H9 (cell line): ENCODE results near the gene CAMKK1. TPM values are rescaled to one million over a fixed set of nuclear protein-coding genes. Genes with fewer than 3 reads are reported as not detected.

ENCODE experiments used
- DNase-seq: peaks from one replicate; pipeline ENCODE4 v3.0.0-alpha.2; 2017
- H2AFZ ChIP-seq: one replicate; pipeline ENCODE4 v1.6.1; 2013; ENCODE audit warnings: mild to moderate bottlenecking, low read length, control low read depth, moderate library complexity
- H2AK5ac ChIP-seq: 2 replicates; pipeline ENCODE4 v1.6.1; 2013; ENCODE audit warnings: low read length, control low read depth, mixed read lengths; ENCODE audit not compliant: insufficient read length
- H2BK120ac ChIP-seq: one replicate; pipeline ENCODE4 v1.6.1; 2013; ENCODE audit warnings: low read depth, mild to moderate bottlenecking, low read length, control low read depth, inconsistent platforms; ENCODE audit not compliant: poor library complexity, severe bottlenecking
- H2BK12ac ChIP-seq: 2 replicates; pipeline ENCODE4 v1.6.1; 2013; ENCODE audit warnings: low read length, control low read depth, mixed read lengths, low read depth; ENCODE audit not compliant: insufficient read length
- H2BK15ac ChIP-seq: 2 replicates; pipeline ENCODE4 v1.6.1; 2013; ENCODE audit warnings: low read depth, low read length, control low read depth
- H2BK20ac ChIP-seq: one replicate; pipeline ENCODE4 v1.6.1; 2013; ENCODE audit warnings: low read depth, mild to moderate bottlenecking, low read length, control low read depth, inconsistent platforms; ENCODE audit not compliant: poor library complexity, severe bottlenecking
- H2BK5ac ChIP-seq: 2 replicates; pipeline ENCODE4 v1.6.1; 2013; ENCODE audit warnings: low read length, control low read depth, mixed read lengths; ENCODE audit not compliant: insufficient read length
- H3K14ac ChIP-seq: 2 replicates; pipeline ENCODE4 v1.6.1; 2013; ENCODE audit warnings: low read length, control low read depth; ENCODE audit not compliant: insufficient read depth
- H3K18ac ChIP-seq: 2 replicates; pipeline ENCODE4 v1.6.1; 2013; ENCODE audit warnings: low read depth, mild to moderate bottlenecking, mixed read lengths, low read length, control low read depth; ENCODE audit not compliant: insufficient read length
- H3K23ac ChIP-seq: 2 replicates; pipeline ENCODE4 v1.6.1; 2013; ENCODE audit warnings: low read length, control low read depth, mixed read lengths, low read depth; ENCODE audit not compliant: insufficient read length
- H3K23me2 ChIP-seq: 2 replicates; pipeline ENCODE4 v1.6.1; 2013; ENCODE audit warnings: low read depth, mild to moderate bottlenecking, mixed read lengths, low read length, control low read depth; ENCODE audit not compliant: insufficient read length, poor library complexity, severe bottlenecking
- H3K27ac ChIP-seq: 2 replicates; pipeline ENCODE4 v1.5.1; 2013; ENCODE audit warnings: low read length, control low read depth, mixed read lengths, low read depth; ENCODE audit not compliant: insufficient read length
- H3K27me3 ChIP-seq: 2 replicates; pipeline ENCODE4 v1.6.1; 2013; ENCODE audit warnings: low read length, control low read depth, inconsistent platforms; ENCODE audit not compliant: insufficient read depth
- H3K4ac ChIP-seq: 2 replicates; pipeline ENCODE4 v1.6.1; 2013; ENCODE audit warnings: low read depth, mild to moderate bottlenecking, control low read depth, inconsistent platforms, low read length, moderate library complexity
- H3K4me1 ChIP-seq: 2 replicates; pipeline ENCODE4 v1.6.1; 2013; ENCODE audit warnings: low read length, control low read depth, inconsistent platforms; ENCODE audit not compliant: insufficient read depth
- H3K4me2 ChIP-seq: 2 replicates; pipeline ENCODE4 v1.6.1; 2013; ENCODE audit warnings: low read length, control low read depth, mixed read lengths; ENCODE audit not compliant: insufficient read length, insufficient read depth
- H3K56ac ChIP-seq: 2 replicates; pipeline ENCODE4 v1.6.1; 2013; ENCODE audit warnings: low read depth, mild to moderate bottlenecking, mixed read lengths, low read length, control low read depth; ENCODE audit not compliant: insufficient read length
- H3K79me1 ChIP-seq: 2 replicates; pipeline ENCODE4 v1.6.1; 2013; ENCODE audit warnings: low read depth, mild to moderate bottlenecking, moderate library complexity, low read length, control low read depth, inconsistent platforms; ENCODE audit not compliant: insufficient read depth, poor library complexity, severe bottlenecking
- H3K79me2 ChIP-seq: 2 replicates; pipeline ENCODE4 v1.6.1; 2013; ENCODE audit warnings: low read length, control low read depth, inconsistent platforms; ENCODE audit not compliant: insufficient read depth
- H3K9ac ChIP-seq: 2 replicates; pipeline ENCODE4 v1.6.1; 2013; ENCODE audit warnings: low read length, control low read depth, mixed read lengths; ENCODE audit not compliant: insufficient read length; ENCODE audit errors: extremely low read depth
- H3K9me3 ChIP-seq: one replicate; pipeline ENCODE4 v1.6.1; 2013; ENCODE audit warnings: low read depth, low read length, inconsistent platforms; ENCODE audit not compliant: control insufficient read depth
- H3T11ph ChIP-seq: one replicate; pipeline ENCODE4 v1.6.1; 2013; ENCODE audit warnings: mild to moderate bottlenecking, low read length, control low read depth, inconsistent platforms
- H4K20me1 ChIP-seq: one replicate; pipeline ENCODE4 v1.6.1; 2013; ENCODE audit not compliant: control insufficient read depth, insufficient read length, insufficient read depth
- H4K5ac ChIP-seq: 2 replicates; pipeline ENCODE4 v1.6.1; 2013; ENCODE audit warnings: low read depth, mild to moderate bottlenecking, mixed read lengths, low read length, control low read depth; ENCODE audit not compliant: insufficient read length
- H4K8ac ChIP-seq: replicated peaks from 2 replicates; pipeline ENCODE4 v1.6.1; 2013; ENCODE audit warnings: low read length, control low read depth, mixed read lengths, low read depth; ENCODE audit not compliant: insufficient read length
- H4K91ac ChIP-seq: 2 replicates; pipeline ENCODE4 v1.6.1; 2013; ENCODE audit warnings: low read depth, mild to moderate bottlenecking, moderate library complexity, mixed read lengths, low read length, control low read depth; ENCODE audit not compliant: insufficient read length
- H3K27ac Mint-ChIP-seq, 3 experiments: 2 replicates in 2 of 3; 3 replicates in 1 of 3; pipeline ENCODE4 v1.8.0; 2020 to 2021; ENCODE audit warnings: mixed read lengths in 3 of 3, mild to moderate bottlenecking in 1 of 3, moderate library complexity in 1 of 3
- H3K27me3 Mint-ChIP-seq: 2 replicates; pipeline ENCODE4 v1.8.0; 2021; ENCODE audit warnings: low read depth, mild to moderate bottlenecking, moderate library complexity, mixed read lengths
- H3K36me3 Mint-ChIP-seq, 3 experiments: 2 replicates in 2 of 3; 3 replicates in 1 of 3; pipeline ENCODE4 v1.8.0; 2020 to 2021; ENCODE audit warnings: low read depth in 3 of 3, mixed read lengths in 3 of 3; ENCODE audit not compliant: insufficient read depth in 1 of 3
- H3K4me1 Mint-ChIP-seq, 2 experiments: 2 replicates each; pipeline ENCODE4 v1.8.0; 2020; ENCODE audit warnings: mixed read lengths in 2 of 2
- H3K4me3 Mint-ChIP-seq, 2 experiments: 2 replicates in 1 of 2; 3 replicates in 1 of 2; pipeline ENCODE4 v1.8.0; 2020 to 2021; ENCODE audit warnings: mild to moderate bottlenecking in 2 of 2, mixed read lengths in 2 of 2, moderate library complexity in 1 of 2
- H3K9me3 Mint-ChIP-seq, 2 experiments: 2 replicates in 1 of 2; 3 replicates in 1 of 2; pipeline ENCODE4 v1.8.0; 2020; ENCODE audit warnings: mild to moderate bottlenecking in 2 of 2, mixed read lengths in 2 of 2, moderate library complexity in 1 of 2
- WGBS: extraction: QIAGEN DNeasy Blood & Tissue Kit; methylation state at CpG from one replicate; pipeline ENCODE4 v1.1.7; 2013; ENCODE audit warnings: missing lambda C conversion rate, low lambda C conversion rate, mixed read lengths; ENCODE audit not compliant: insufficient read length; ENCODE audit errors: extremely low coverage; 5-methylcytosine and 5-hydroxymethylcytosine counted together
- total RNA-seq: library from RNA; stranded (reverse); gene quantifications from 2 replicates; pipeline ENCODE4 v1.2.1, GENCODE V29; 2021
- TF ChIP-seq, protein P1 (sequence below): fragments of 200-600 bp; sonication (generic); conservative IDR thresholded peaks from 3 replicates; pipeline ENCODE4 v1.8.0; 2021; ENCODE audit warnings: antibody characterized with exemption, mild to moderate bottlenecking

The CAMKK1 gene
- total RNA-seq, 1 experiment from 2014 or later, result 6.7 TPM

DNA sequence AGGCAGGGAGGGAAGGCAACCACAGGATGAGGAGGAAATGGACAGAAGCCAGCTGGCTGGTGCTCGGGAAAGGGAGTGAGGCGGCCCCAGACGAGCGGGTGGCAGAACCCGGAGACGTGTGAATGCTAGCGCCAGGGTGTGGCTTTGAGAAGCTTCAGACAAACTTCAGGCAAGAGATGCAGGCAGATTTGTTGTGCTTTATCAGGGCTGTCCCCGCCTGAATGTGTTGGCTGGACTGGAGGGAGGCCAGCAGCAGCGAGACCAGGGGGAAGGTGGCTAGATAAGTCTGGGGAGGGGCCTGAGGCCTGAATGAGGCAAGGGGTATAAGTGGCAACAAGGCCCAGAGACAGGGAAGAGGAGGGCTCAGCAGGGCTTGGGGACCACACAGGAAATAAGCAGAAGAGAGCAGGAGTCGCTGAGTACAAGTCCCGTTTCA lies 22.0 kb downstream of the CAMKK1 start:
- H4K20me1 ChIP-seq, result no peaks in the 10 kb centered on the region
- H2BK20ac ChIP-seq, result no peak overlapping the region
- no peaks in the 10 kb centered on the region for H3K27me3 Mint-ChIP-seq
- no peak overlapping the region for H3K9ac ChIP-seq
- H2BK12ac ChIP-seq, result no peak overlapping the region
- no peaks in the 10 kb centered on the region for H3K9me3 ChIP-seq
- no peak overlapping the region for H3K18ac ChIP-seq
- H3K56ac ChIP-seq, result no peak overlapping the region
- no peak overlapping the region for H2AK5ac ChIP-seq
- H3K9me3 Mint-ChIP-seq, result no peaks in the 10 kb centered on the region
- DNase-seq, result no peak
- H3K4ac ChIP-seq, result no peak overlapping the region
- H4K91ac ChIP-seq, result no peak overlapping the region
- peak overlapping the region in 2 of 3 experiments; percentile 72 to 81; a peak in 3 of 7 replicates for H3K27ac Mint-ChIP-seq
- H2BK120ac ChIP-seq, result no peak overlapping the region
- no CpG with 5 or more reads among the region's 11 CpGs for WGBS
- H3T11ph ChIP-seq, result no peak overlapping the region
- no peak overlapping the region for H3K27ac ChIP-seq
- H3K79me2 ChIP-seq, result no peaks in the 10 kb centered on the region
- H3K36me3 Mint-ChIP-seq, result peaks cover 4 to 20% (median 20%) of the 10 kb centered on the region in 3 experiments; a peak in 6 of 7 replicates
- H3K4me1 ChIP-seq, result no peaks in the 10 kb centered on the region
- no peak overlapping the region for H2AFZ ChIP-seq
- no peak overlapping the region for H3K4me3 Mint-ChIP-seq
- H3K27me3 ChIP-seq, result no peaks in the 10 kb centered on the region
- no peak overlapping the region for H2BK15ac ChIP-seq
- no peaks in the 10 kb centered on the region for H3K79me1 ChIP-seq
- no peak overlapping the region for H2BK5ac ChIP-seq
- H4K5ac ChIP-seq, result no peak overlapping the region
- H4K8ac ChIP-seq, result no peak overlapping the region
- H3K4me1 Mint-ChIP-seq, result peaks cover 2% of the 10 kb centered on the region in 2 experiments; a peak in 2 of 4 replicates
- no peaks in the 10 kb centered on the region for H3K23me2 ChIP-seq
- H3K14ac ChIP-seq, result no peak overlapping the region
- TF ChIP-seq, protein P1, sequence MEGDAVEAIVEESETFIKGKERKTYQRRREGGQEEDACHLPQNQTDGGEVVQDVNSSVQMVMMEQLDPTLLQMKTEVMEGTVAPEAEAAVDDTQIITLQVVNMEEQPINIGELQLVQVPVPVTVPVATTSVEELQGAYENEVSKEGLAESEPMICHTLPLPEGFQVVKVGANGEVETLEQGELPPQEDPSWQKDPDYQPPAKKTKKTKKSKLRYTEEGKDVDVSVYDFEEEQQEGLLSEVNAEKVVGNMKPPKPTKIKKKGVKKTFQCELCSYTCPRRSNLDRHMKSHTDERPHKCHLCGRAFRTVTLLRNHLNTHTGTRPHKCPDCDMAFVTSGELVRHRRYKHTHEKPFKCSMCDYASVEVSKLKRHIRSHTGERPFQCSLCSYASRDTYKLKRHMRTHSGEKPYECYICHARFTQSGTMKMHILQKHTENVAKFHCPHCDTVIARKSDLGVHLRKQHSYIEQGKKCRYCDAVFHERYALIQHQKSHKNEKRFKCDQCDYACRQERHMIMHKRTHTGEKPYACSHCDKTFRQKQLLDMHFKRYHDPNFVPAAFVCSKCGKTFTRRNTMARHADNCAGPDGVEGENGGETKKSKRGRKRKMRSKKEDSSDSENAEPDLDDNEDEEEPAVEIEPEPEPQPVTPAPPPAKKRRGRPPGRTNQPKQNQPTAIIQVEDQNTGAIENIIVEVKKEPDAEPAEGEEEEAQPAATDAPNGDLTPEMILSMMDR, result no peak
- H3K4me2 ChIP-seq, result no peak overlapping the region
- H3K23ac ChIP-seq, result no peak overlapping the region
